AG04449 (cell line): ENCODE measurements around the gene IQSEC1.

Experiments
- CTCF ChIA-PET: fragments of 350-600 bp; formaldehyde crosslinking; extraction: SDS; loops from one replicate; lab custom pipeline; 2021; ENCODE audit warnings: antibody characterized with exemption; lab: Yijun Ruan, JAX
- POLR2A ChIA-PET: fragments of 400-600, 350-600 bp; formaldehyde crosslinking; extraction: SDS; loops from one replicate; lab custom pipeline; 2020; ENCODE audit warnings: antibody characterized with exemption, inconsistent platforms; lab: Yijun Ruan, JAX
- DNase-seq: peaks from one replicate; pipeline ENCODE4 v3.0.0-alpha.2; 2010; ENCODE audit warnings: low read depth, low spot score
- H3K4me3 ChIP-seq: 2 replicates; pipeline ENCODE4 v1.5.1; 2011; ENCODE audit warnings: low read depth, mild to moderate bottlenecking, control low read depth, low read length
- TF ChIP-seq, protein P1 (sequence below): IDR thresholded peaks from one replicate; pipeline ENCODE4 v1.5.1; 2011; ENCODE audit warnings: mild to moderate bottlenecking, moderate library complexity, low read length, control low read depth, inconsistent platforms; ENCODE audit not compliant: insufficient read depth; ENCODE audit errors: missing control alignments

Gene IQSEC1

DNA sequence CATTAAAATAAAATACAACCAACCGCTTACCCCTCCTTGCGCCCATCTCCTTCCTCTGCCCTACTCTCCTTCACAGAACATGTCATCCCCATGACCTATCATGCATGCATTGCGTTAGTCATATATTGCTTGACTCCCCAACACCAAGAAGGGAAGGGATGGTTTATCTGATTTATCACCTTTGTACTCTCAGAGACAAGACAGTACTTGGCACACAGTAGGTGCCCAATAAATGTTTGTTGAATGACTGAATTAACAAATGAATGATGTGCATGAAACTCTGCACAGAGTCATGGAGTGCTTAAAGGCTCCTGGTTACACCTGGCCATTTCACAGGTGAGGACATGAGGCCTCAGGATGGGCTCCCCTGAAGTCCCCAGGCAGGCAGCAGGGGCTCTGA, 59.7 kb downstream of the IQSEC1 start:
- TF ChIP-seq, protein P1, sequence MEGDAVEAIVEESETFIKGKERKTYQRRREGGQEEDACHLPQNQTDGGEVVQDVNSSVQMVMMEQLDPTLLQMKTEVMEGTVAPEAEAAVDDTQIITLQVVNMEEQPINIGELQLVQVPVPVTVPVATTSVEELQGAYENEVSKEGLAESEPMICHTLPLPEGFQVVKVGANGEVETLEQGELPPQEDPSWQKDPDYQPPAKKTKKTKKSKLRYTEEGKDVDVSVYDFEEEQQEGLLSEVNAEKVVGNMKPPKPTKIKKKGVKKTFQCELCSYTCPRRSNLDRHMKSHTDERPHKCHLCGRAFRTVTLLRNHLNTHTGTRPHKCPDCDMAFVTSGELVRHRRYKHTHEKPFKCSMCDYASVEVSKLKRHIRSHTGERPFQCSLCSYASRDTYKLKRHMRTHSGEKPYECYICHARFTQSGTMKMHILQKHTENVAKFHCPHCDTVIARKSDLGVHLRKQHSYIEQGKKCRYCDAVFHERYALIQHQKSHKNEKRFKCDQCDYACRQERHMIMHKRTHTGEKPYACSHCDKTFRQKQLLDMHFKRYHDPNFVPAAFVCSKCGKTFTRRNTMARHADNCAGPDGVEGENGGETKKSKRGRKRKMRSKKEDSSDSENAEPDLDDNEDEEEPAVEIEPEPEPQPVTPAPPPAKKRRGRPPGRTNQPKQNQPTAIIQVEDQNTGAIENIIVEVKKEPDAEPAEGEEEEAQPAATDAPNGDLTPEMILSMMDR: no peak
- DNase-seq: no peak
- CTCF ChIA-PET: interaction anchor here (5.2 kb wide), 1 partner anchor 19 kb away, joined by 22 read pairs; no protein-coding TSS in a partner anchor
- no peak overlapping the region for H3K4me3 ChIP-seq
- POLR2A ChIA-PET: no interaction called here

DNA sequence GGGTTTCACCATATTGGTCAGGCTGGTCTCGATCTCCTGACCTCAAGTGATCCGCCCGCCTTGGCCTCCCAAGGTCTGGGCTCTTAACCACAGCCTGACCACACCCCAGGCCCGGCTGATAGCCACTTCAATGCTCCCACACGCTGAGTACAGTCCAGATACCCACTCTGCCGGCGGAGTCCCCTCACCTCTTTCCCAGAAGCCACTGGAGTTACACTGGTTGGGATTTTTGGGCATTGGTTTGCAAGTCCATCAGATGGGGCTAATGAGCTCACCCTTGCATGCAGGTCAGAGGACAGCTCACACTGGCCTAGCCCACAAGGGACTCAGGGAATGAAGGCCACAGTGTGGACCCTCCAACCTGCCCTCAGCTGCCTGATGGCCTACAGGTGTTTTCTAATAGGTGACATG, 60.1 kb downstream of the IQSEC1 start:
- H3K4me3 ChIP-seq: no peak overlapping the region
- CTCF ChIA-PET: interaction anchor here (1.5 to 5.2 kb wide), 2 partner anchors 15 to 18 kb away, joined by 7 to 22 read pairs; no protein-coding TSS in a partner anchor
- TF ChIP-seq, protein P1: no peak
- DNase-seq: no peak
- POLR2A ChIA-PET: no interaction called here

DNA sequence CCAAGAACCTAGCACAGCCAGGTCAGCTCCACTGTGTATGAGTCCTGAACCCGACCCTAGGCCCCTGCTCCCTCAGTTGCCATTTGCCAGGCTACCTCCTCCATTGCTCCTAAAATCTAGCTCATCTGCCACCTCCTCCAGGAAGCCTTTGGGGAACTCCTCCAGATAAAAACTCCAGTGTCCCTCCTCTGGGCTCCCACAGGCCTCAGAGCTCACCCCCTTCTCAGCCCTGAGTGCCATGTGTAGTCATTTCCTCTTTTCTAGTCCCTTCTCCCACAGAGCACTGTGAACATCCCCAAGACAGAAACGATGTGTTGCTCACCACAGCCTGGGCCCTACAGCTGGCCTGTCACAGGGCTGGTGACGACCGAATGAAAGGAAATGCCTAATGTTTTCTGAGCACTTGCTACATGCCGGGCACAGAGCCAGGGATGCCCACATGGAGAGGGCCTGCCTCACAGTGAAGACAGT, 61.0 kb downstream of the IQSEC1 start:
- POLR2A ChIA-PET: no interaction called here
- CTCF ChIA-PET: interaction anchor here (1.5 to 5.2 kb wide), 2 partner anchors 14 to 17 kb away, joined by 7 to 22 read pairs; no protein-coding TSS in a partner anchor
- TF ChIP-seq, protein P1: no peak
- no peak for DNase-seq
- H3K4me3 ChIP-seq: no peak overlapping the region

DNA sequence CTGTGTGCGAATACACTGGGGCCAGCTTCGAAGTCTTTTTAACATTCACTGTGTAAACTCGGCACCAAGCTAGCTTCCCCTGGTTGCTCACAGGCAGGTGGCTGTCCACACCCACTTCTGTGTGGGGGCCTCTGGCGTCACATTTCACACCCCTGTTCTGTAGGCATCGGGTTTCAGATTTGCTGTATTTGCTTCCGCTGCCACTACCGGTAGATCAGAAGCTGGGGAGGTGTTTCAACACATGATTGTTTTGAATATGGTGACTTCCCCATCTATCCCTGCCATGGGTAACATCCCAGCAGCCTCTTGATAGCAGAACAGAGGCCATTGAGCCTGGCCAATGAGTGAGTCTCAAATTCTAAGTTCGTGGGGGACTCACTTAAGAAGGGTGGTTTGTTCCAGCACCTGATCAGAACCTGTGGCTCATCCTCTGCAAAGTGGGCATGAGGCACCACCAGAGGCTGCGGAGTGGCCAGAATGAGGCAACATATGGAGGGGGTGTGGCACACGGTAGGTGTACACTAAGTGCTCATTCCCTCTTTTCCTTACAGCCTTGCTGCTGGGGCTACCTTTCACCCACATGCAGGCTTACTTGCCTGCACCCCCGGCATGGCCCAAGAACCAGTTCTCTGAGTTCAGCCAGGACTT, 61.5 kb downstream of the IQSEC1 start:
- no peak for DNase-seq
- H3K4me3 ChIP-seq: no peak overlapping the region
- ChIA-PET POLR2A (no interaction called here), CTCF (interaction anchor here (1.5 to 5.2 kb wide), 2 partner anchors 14 to 17 kb away, joined by 7 to 22 read pairs; no protein-coding TSS in a partner anchor)
- TF ChIP-seq, protein P1: no peak

DNA sequence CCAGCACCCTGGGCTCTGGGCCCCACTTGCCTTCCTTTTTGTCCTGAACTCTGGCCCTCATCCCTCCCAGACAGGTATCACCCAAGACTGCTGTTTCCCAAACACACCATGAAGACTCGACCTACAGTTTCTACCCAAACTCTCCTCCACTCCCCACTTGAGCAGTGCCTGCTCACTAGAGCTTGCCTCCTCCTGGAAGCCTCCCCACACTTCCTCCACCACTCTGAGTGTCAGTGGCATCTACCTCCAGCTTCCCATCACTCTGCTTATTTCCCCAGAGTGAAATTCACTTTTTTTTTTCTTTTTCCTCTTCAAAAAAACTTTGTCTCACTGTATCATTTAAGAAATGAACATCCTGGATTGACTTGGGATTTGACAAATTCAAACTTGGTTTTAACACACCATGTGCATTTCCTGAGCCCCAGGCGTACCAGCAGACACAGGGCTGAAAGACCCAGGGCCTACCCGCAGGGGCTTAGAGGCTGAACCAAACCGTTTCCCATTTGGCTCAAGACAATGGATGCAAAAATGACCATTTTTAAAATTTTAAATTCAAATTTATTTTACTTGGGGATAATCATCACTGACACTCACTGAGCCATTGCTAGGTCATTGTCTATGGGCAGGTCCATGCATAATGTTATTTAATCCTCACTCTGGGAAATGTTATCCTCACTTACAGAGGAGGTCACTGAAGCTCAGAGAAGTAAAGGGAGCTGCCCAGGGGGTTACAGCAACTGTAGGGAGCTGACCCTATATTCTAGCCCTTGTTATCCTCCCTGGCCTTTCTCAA, 62.3 kb downstream of the IQSEC1 start:
- ChIA-PET CTCF (interaction anchor here (0.9 to 5.2 kb wide), 2 partner anchors 16 to 27 kb away, joined by 5 to 22 read pairs; no protein-coding TSS in a partner anchor), POLR2A (no interaction called here)
- no peak for DNase-seq
- no peak overlapping the region for H3K4me3 ChIP-seq
- TF ChIP-seq, protein P1: no peak

DNA sequence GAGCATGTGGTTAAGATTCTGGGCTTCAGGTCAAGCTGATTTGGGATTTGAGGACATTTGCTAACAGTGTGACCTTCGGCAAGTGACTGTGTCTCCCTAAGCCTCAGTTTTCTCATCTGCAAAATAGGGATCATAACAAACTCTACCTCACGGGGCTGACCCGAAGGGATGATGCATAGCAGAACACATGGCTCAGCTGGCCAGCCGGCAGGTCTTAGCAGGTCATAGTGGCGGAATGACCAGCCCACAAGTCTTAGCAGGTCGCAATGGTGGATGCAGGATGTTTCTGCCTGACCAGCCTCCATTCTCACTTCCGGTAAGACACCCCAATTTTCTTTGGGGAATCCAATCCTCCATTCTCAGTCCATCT, 63.3 kb downstream of the IQSEC1 start:
- no peak overlapping the region for H3K4me3 ChIP-seq
- DNase-seq: no peak
- CTCF ChIA-PET: interaction anchor here (0.8 to 5.2 kb wide), 3 partner anchors 15 to 26 kb away, joined by 3 to 22 read pairs (median 4); no protein-coding TSS in a partner anchor
- TF ChIP-seq, protein P1: no peak
- POLR2A ChIA-PET: no interaction called here
